Neural progenitor cell (in vitro differentiated cells): ENCODE data around the gene BCR.

Experiments
- EZH2 ChIP-seq: fragments of 200-600 bp; sonication (generic); IDR thresholded peaks from 2 replicates; pipeline ENCODE4 v1.6.1; 2017; ENCODE audit warnings: antibody characterized with exemption, mild to moderate bottlenecking, moderate library complexity
- EZH2phosphoT487 ChIP-seq: fragments of 200-600 bp; sonication (generic); IDR thresholded peaks from 2 replicates; pipeline ENCODE4 v1.6.1; 2017; ENCODE audit warnings: antibody characterized with exemption
- TF ChIP-seq, protein P1 (sequence below): fragments of 200-600 bp; sonication (generic); IDR thresholded peaks from 2 replicates; pipeline ENCODE4 v1.5.1; 2017; ENCODE audit warnings: antibody characterized with exemption, mild to moderate bottlenecking

DNA sequence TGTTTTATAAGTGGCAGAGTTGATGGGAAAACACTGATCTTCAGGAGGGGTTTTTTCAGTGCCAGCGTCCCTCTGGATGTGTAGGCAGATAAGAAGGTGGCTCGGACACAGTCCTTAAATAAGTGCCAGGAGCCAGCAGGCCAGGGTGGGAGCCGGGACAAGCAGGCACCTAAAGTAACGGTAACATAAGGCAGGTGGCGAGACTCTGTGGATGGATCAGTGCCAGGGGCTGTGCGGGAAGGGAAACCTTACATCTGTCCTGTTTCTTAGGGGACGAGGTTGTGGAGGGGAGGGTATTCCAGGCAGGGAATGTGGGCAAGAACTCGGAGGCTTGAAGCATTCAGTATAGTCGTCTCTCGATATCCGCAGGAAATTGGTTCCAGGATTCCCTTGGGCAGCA is 15.9 kb downstream of the BCR start:
- TF ChIP-seq, protein P1, sequence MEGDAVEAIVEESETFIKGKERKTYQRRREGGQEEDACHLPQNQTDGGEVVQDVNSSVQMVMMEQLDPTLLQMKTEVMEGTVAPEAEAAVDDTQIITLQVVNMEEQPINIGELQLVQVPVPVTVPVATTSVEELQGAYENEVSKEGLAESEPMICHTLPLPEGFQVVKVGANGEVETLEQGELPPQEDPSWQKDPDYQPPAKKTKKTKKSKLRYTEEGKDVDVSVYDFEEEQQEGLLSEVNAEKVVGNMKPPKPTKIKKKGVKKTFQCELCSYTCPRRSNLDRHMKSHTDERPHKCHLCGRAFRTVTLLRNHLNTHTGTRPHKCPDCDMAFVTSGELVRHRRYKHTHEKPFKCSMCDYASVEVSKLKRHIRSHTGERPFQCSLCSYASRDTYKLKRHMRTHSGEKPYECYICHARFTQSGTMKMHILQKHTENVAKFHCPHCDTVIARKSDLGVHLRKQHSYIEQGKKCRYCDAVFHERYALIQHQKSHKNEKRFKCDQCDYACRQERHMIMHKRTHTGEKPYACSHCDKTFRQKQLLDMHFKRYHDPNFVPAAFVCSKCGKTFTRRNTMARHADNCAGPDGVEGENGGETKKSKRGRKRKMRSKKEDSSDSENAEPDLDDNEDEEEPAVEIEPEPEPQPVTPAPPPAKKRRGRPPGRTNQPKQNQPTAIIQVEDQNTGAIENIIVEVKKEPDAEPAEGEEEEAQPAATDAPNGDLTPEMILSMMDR, result no peak
- TF ChIP-seq EZH2, result no peak
- TF ChIP-seq EZH2phosphoT487, result no peak
